ENCODE data around the gene DSN1.

DNA sequence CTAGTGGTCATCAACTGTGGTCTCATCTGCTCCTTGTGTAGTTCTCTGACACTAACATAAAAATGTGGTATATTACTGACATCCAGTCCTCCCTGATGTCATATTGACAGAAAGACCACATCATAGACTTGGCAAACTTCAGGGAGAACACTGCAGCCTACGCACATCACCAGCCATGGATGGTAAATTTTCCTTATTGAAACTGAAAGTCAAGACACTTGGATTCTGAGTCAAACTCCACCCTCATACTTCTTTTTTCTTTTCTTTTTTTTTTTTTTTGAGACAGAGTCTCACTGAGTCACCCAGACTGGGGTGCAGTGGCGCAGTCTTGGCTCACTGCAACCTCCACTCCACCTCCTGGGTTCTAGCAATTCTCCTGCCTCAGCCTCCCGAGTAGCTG, 53.1 kb downstream of the DSN1 start:
- TF ChIP-seq, protein P1, sequence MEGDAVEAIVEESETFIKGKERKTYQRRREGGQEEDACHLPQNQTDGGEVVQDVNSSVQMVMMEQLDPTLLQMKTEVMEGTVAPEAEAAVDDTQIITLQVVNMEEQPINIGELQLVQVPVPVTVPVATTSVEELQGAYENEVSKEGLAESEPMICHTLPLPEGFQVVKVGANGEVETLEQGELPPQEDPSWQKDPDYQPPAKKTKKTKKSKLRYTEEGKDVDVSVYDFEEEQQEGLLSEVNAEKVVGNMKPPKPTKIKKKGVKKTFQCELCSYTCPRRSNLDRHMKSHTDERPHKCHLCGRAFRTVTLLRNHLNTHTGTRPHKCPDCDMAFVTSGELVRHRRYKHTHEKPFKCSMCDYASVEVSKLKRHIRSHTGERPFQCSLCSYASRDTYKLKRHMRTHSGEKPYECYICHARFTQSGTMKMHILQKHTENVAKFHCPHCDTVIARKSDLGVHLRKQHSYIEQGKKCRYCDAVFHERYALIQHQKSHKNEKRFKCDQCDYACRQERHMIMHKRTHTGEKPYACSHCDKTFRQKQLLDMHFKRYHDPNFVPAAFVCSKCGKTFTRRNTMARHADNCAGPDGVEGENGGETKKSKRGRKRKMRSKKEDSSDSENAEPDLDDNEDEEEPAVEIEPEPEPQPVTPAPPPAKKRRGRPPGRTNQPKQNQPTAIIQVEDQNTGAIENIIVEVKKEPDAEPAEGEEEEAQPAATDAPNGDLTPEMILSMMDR (IDR thresholded peaks at IDR 0.05): no peak
- TF ChIP-seq POLR2AphosphoS5 (IDR thresholded peaks at IDR 0.05) (no peak), POLR2A (IDR thresholded peaks at IDR 0.05) (no peak), EP300 (IDR thresholded peaks at IDR 0.05) (no peak)

All from stomach (tissue), 4 donors.